GM12865 (cell line): Measurements from ENCODE around the gene SCT.

ENCODE experiments used
- DNase-seq: peaks from one replicate; pipeline ENCODE4 v3.0.0; 2010; ENCODE audit warnings: low read depth
- H3K4me3 ChIP-seq: 2 replicates; pipeline ENCODE4 v1.5.1; 2011; ENCODE audit warnings: mild to moderate bottlenecking, low read depth, low read length, control low read depth
- CTCF ChIP-seq: IDR thresholded peaks from 2 replicates; pipeline ENCODE4 v1.5.1; 2011; ENCODE audit warnings: low read length, control low read depth, low read depth, inconsistent platforms; ENCODE audit not compliant: insufficient read depth; ENCODE audit errors: missing control alignments

SCT gene

GRCh38 chr11:592918-593317 is 34.1 kb downstream of the SCT start:
- no peak for TF ChIP-seq CTCF
- H3K4me3 ChIP-seq = no peak overlapping the region
- DNase-seq = no peak

DNA sequence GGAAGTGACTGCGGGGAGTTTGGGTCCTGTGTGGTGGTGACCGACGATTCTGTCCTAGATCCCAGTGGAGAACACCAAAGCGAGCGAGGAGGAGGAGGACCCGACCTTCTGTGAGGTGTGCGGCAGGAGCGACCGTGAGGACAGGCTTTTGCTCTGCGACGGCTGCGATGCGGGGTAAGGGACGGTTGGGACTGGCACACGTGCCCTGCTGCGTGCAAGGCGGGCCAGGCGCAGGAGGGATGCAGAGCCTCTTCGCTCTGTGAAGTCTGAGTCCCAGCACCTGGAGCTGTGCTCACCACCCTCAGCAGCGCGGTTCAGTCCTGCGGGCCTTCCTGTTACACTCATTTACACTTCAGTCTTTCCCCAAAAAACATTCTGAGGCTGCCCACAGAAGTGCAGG is 34.5 kb downstream of the SCT start:
- H3K4me3 ChIP-seq = no peak overlapping the region
- no peak for TF ChIP-seq CTCF
- no peak for DNase-seq

GRCh38 chr11:590997-591396 is 36.0 kb downstream of the SCT start:
- DNase-seq = no peak
- no peak for TF ChIP-seq CTCF
- H3K4me3 ChIP-seq = no peak overlapping the region

DNA sequence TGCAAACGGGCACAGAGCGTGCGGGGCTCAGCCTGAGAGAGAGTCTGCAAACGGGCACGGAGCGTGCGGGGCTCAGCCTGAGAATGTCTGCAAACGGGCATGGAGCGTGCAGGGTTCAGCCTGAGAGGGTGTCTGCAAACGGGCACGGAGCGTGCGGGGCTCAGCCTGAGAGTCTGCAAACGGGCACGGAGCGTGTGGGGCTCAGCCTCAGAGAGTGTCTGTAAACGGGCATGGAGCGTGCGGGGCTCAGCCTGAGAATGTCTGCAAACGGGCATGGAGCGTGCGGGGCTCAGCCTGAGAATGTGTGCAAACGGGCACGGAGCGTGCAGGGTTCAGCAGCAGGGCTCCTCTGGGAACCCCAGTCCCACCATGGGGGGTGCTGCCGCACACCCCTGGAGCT is 37.2 kb downstream of the SCT start:
- DNase-seq = no peak
- H3K4me3 ChIP-seq = no peak overlapping the region
- TF ChIP-seq CTCF = no peak

GRCh38 chr11:587978-588380 is 39.0 kb downstream of the SCT start:
- H3K4me3 ChIP-seq = no peak overlapping the region
- TF ChIP-seq CTCF = no peak
- DNase-seq = no peak

- no peak overlapping the region for H3K4me3 ChIP-seq
- DNase-seq = no peak
- no peak for TF ChIP-seq CTCF
Measured at GRCh38 chr11:587546-587945, 39.4 kb downstream of the SCT start.
